Erythroblast (primary cell): ENCODE results near the gene FUT8.
A peak's percentile ranks its signal among the peaks of the same experiment; 100 is the strongest.

Source experiments
- DNase-seq, 2 experiments: peaks; one replicate each; lab custom pipeline; 2025; lab: John Stamatoyannopoulos, UW
- GATA1 ChIP-seq: IDR thresholded peaks from 2 replicates; pipeline ENCODE4 v1.6.1; 2011; ENCODE audit warnings: low read depth, mild to moderate bottlenecking, control low read depth, low read length, moderate library complexity
- POLR2A ChIP-seq: IDR thresholded peaks from 2 replicates; pipeline ENCODE4 v1.6.1; 2011; ENCODE audit warnings: mild to moderate bottlenecking, low read length

FUT8 gene

DNA sequence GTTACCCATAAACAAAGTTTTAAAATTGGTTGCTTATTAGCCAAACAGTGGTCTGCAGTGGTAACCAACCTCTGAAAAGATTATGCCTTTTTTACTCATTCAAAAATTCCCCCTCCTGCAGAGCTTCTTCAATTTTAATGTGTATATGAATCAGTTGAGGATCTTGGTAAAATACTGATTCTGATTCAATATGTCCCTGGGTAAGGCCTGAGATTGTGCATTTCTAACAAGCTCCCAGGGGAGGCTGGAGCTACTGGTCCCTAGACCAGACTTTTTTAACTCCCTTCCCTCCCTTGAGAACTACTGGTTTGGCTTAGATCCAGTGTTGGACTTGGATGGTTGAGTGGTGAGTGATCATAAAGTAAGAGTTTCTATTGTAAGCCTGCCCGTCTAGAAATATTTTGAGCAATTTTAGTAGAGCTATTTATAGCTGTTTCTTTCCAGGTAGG lies 90.2 kb downstream of the FUT8 start:
- peak in 1 of 2 experiments; percentile 5 for DNase-seq
- TF ChIP-seq GATA1 (no peak), POLR2A (no peak)

DNA sequence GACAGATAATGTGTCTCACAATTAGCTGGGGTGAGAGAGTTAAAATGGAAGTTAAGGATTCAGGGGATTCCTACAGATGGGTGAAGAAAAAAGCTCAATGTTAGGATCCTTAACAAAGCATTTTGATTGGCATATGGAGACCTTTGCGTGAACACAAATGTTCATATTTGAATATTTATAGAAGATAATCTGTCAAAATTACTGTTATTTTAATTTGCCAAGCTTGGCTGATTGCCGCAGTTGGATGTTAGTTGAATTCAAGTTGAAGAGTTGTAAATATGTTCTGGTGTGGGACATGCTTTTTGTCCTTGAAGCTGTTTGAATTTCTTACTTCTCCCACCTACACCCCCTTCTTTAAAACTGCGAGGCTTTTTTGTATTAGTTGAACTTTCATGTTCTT lies 91.2 kb downstream of the FUT8 start:
- TF ChIP-seq GATA1 = no peak
- TF ChIP-seq POLR2A = no peak
- DNase-seq = no peak

DNA sequence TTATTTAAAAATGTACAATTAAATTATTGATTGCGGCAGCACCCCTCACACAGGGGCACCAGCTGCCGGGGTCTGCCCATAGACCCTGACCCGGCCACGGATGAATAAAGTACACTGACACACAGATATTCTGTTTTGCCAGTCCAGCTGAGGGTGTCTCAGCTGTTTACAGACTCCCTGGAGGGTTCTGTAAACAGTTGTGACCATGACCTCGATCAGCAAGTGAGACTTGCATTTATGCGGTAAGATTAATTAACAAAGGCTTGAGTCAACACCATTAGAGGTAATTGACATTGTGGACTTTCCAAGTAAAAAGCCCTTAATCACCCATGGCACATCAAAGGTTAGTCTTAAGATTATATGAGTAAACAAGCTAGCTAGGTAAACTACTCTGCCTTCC lies 94.3 kb downstream of the FUT8 start:
- no peak for DNase-seq
- no peak for TF ChIP-seq POLR2A

DNA sequence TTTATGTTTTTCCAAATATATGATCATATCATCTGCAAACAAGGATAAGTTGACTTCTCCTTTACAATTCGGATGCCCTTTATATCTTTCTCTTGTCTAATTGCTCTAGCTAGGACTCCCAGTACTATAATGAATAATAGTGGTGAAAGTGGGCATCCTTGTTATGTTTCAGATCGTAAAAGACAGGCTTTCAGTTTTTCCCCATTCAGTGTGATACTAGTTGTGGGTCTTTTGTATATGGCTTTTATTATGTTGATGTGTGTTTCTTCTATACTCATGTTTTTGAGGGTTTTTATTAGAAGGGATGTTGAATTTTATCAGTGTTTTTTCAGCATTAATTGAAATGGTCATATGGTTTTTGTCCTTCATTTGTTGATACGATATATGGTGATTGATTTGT lies 97.3 kb downstream of the FUT8 start:
- TF ChIP-seq GATA1 (no peak), POLR2A (no peak)
- DNase-seq = no peak

DNA sequence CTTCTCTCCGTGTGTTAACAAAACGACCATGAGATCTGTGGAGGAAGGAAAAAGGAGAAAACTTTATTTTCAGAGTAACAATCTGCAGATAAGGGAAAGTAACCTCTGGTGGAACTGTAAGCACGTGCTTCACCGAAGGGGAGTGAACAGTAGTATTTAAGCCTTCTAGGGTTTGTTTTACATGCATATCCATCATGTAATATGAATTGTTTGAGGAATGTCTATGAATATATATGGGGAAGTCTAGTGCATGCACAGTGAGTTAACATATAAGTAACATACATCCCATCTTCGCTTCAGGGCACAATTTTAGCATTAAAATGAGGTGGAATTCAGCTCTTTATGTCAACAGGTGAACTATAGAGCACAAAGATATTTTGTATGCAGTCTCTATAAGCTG lies 101.1 kb downstream of the FUT8 start:
- no peak for TF ChIP-seq GATA1
- DNase-seq = no peak

DNA sequence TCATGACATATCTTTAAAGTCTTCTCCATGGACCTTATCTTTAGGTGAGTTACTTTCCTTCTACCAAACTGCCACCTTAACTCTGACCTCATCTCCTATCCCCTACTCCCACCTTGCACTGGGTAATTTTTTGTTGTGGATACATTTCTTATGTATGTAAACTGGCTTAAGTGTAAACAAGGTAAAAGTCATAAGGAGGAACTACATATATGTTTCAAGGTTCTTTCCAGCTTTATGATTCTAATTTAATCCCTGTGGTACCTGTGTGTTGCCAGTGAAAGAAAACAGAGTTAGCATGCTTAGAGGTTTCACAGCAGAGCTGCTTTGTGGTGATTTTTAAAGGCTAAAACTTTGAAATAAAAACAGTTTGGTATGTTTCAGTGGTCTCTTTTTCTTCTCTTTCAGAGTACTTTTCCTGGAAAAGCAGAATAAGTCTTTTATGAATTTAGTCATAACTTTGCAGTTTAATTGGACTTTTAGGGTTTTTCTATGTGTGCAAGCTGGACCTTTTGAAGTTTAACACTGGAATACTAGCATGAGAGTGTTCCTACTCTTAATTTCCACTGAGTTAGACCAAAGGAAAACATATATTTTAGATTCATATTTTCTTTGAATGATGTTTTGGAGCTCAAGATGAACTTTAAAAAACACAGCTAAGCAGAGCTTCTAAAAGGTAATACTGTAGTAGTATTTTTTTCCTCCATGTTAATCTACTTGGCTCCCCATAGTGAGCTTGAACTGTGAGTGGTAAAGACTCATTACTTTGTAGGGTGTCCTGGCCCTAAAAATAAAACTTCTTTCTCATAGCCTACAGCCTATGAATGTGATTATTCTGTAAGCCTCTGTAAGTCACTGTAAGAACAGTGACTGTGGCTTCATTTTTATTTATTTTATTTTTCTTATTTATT lies 105.4 kb downstream of the FUT8 start:
- TF ChIP-seq POLR2A (no peak), GATA1 (no peak)
- DNase-seq = peak; percentile 38 to 63

DNA sequence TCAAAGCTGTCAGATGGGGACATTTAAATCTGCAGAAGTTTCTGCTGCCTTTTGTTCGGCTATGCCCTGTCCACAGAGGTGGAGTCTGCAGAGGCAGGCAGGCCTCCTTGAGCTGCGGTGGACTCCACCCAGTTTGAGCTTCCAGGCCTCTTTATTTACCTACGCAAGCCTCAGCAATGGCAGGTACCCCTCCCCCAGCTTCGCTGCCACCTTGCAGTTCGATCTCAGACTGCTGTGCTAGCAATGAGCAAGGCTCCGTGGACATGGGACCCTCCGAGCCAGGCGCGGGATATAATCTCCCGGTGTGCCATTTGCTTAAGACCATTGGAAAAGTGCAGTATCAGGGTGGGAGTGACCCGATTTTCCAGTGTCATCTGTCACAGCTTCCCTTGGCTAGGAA lies 115.5 kb downstream of the FUT8 start:
- DNase-seq = no peak
- TF ChIP-seq GATA1 = no peak
- no peak for TF ChIP-seq POLR2A

DNA sequence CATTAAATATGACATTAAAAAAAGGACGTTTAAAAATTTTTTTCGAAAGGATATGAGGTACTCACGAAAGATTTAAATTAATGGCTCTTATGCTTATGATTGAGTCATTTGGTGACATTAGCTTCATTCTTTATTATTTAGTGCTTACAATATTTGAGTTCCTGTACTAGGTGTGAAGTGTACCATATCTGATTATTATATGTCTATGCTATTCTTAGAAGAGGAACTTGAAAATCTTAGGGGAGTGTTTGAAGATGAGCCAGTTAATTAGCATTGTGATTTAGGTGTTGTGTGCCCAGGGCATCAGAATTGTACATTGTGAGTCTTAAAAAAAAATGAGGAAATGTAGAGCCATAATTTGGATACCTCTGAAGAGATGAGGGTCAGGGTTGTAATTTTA lies 118.6 kb downstream of the FUT8 start:
- no peak for DNase-seq

DNA sequence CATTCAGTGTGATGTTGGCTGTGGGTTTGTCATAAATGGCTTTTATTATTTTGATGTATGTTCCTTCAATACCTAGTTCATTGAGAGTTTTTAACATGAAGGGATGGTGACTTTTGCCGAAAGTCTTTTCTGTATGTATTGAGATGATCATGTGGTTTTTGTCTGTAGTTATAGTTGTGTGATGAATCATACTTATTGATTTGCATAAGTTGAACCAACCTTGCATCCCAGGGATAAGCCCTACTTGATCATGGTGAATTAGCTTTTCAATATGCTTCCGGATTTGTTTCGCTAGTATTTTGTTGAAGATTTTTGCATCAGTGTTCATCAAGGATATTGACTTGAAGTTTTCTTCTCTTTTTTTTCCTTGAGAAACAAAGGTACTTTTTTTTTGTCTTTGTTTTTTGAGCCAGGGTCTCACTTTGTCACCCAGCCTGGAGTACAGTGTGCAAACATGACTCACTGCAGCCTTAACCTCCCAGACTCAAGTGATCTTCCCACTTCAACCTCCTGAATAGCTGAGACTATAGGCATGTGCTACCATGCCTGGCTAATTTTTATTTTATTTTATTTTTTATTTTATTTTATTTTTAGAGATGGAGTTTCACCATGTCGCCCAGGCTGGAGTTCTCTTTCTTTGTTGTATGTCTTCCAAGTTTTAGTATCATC lies 121.3 kb downstream of the FUT8 start:
- TF ChIP-seq GATA1 (no peak), POLR2A (no peak)
- no peak for DNase-seq

More for the DNA sequence above, 118.6 kb downstream of the FUT8 start:
- TF ChIP-seq GATA1 (no peak), POLR2A (no peak)

DNA sequence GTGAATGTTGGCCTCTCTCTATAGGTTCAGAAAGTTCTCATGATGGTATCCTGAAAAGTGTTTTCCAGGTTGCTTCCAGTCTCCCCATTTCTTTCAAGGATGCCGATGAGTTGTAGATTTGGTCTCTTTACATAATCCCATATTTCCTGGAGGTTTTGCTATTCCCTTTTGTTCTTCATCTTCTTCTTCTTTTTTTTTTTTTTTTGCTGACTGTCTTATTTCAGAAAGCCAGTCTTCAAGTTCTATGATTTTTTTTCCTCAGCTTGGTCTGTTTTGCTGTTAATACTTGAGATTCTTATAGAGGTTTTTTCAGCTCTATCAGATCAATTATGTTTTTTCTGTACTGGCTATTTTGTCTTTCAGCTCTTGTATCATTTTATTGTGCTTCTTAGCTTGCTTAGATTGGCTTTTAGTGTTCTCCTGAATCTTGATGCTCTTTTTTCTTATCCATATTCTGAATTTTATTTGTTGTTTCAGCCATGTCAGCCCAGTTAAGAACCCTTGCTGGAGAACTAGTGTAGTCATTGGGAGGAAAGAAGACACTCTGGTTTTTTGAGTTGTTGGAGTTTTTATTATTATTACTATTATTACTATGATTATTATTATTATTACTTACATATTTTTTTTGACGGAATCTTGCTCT lies 124.4 kb downstream of the FUT8 start:
- no peak for TF ChIP-seq GATA1
- TF ChIP-seq POLR2A = no peak
- DNase-seq = no peak

DNA sequence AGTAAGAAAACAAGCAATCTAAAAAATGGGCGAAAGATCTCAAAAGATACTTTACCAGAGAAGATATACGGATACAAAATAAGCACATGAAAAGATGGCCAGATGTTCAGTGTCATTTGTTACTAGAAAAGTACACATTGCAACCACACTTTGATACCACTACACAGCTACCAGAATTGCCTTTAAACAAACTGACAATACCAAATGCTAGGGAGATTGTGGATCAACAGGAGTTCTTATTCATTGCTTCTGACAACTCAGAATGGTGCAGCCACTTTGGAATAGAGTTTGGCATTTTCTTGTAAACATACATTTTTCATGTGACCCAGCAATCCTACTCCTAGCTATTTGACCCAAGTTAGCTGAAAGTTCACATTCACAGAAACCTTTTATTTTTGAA lies 136.3 kb downstream of the FUT8 start:
- DNase-seq = no peak
- no peak for TF ChIP-seq GATA1
- TF ChIP-seq POLR2A = no peak

DNA sequence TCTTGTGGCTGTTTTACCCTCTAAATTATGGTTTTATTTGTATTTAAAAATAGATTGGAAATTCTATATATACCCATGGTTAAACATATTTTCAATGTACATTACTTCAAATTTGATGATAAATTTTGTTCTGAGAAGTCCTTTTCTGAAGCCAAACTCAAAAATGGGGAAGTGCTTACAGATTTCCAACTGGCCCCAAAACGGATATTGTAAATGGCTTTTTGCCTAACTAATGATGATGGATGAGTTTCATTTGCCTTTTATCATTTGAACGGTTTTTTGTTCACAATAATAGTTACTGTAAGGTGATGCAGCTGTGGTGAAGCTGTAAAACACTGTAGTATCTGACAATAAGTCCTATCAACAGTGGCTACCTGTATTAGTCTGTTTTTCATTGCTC lies 136.9 kb downstream of the FUT8 start:
- no peak for TF ChIP-seq GATA1
- no peak for TF ChIP-seq POLR2A

DNA sequence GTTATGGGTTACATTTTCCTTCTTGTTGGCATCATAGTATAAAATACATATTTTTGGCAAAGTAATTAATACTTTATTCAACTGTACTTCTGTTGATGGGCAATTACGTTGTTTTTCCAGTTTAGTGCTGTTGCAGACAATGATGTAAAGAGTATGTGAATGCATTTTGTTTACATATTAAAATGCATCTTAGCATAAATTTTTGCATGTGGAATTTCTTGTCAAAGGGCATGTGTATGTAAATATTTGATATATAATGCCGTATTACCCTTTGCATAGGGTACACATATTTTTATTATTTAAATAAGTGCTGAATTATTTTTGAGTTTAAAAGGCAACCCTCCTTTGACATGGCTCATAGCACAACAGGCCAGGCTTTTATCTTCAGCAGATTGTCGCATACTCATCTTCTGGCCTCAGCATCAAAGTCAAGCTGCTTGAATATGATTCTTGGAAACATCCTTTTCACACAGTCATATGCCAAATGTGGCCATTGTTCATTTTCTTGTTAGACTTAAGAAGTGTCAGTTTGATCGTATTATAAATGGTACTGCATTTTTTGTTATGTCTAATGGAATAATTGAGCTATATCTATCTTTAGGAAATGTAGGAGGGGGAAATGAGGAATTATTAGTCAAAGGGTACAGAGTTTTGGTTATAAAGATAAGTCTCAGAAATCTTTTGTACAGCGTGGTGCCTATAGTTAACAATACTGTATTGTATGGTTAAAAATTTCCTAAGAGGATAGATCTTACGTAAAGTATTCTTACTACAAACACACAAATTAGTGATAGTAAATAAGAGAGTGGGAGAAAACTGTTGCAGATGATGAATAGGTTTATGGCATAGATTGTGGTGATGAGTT lies 138.5 kb downstream of the FUT8 start:
- TF ChIP-seq GATA1 (no peak), POLR2A (no peak)

More for the DNA sequence above, 136.9 kb downstream of the FUT8 start:
- DNase-seq = no peak

DNA sequence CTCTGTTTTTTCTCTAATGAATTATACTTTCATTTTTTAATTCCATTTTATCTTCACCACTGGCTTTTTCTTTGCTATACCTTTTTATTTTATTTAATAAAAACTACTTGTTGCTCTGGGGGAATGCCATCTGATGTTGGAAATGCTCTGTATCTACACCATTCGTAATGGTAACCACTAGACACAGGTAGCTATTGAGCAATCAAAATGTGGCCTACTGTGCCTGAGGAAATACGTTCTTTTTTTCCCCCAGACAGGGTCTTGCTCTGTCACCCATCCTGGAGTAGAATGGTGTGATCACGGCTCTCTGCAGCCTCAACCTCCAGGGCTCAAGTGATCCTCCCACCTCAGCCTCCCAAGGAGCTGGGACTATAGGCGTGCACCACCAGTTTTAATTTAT lies 140.2 kb downstream of the FUT8 start:
- no peak for TF ChIP-seq POLR2A
- no peak for TF ChIP-seq GATA1
- no peak for DNase-seq

More for the DNA sequence above, 138.5 kb downstream of the FUT8 start:
- DNase-seq = peak; percentile 55 to 74
